Measurements from ENCODE around the gene MRPL19.
A peak's percentile ranks its signal among the peaks of the same experiment; 100 is the strongest.

MRPL19 gene

DNA sequence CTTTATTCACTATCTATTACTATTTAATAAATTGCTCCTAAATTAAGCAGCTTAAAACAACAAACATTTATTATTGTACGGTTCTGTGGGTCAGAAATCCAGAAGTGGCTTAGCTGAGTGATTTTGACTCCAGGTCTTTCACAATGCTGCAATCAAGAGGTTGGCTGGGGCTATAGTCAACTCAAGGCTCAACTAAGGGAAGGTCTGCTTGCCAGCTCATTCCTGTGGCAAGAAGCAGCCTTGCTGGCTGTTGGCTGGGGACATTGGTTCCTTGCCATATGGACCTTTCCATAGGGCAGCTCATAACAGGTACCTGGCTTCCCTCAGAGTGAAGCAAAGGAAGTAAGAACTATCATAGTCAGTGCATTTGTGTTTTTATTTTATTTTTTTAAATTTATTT lies 5.0 kb upstream of the MRPL19 start:
- DNase-seq (ENCODE audit: low read depth) = no peak
- H3K4me3 ChIP-seq (ENCODE audit: low read depth, low read length) = no peak overlapping the region
- TF ChIP-seq POLR2A (IDR thresholded peaks at IDR 0.05; ENCODE audit: extremely low read depth, insufficient read length) (no peak), MYC (IDR thresholded peaks at IDR 0.05; ENCODE audit: low read depth, low read length) (no peak), CTCF (IDR thresholded peaks at IDR 0.05; ENCODE audit: low read depth, low read length) (no peak)
- TF ChIP-seq, protein P1, sequence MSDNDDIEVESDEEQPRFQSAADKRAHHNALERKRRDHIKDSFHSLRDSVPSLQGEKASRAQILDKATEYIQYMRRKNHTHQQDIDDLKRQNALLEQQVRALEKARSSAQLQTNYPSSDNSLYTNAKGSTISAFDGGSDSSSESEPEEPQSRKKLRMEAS (IDR thresholded peaks at IDR 0.05; ENCODE audit: low read depth, low read length) = no peak

GRCh38 chr2:75643980-75644379 lies 2.6 kb upstream of the MRPL19 start:
- TF ChIP-seq, protein P1 (IDR thresholded peaks at IDR 0.05; ENCODE audit: low read depth, low read length) = no peak
- no peak for TF ChIP-seq CTCF (IDR thresholded peaks at IDR 0.05; ENCODE audit: low read depth, low read length)
- TF ChIP-seq MYC (IDR thresholded peaks at IDR 0.05; ENCODE audit: low read depth, low read length) = no peak
- TF ChIP-seq POLR2A (IDR thresholded peaks at IDR 0.05; ENCODE audit: extremely low read depth, insufficient read length) = no peak
- H3K4me3 ChIP-seq (ENCODE audit: low read depth, low read length) = no peak overlapping the region
- DNase-seq (ENCODE audit: low read depth) = no peak

DNA sequence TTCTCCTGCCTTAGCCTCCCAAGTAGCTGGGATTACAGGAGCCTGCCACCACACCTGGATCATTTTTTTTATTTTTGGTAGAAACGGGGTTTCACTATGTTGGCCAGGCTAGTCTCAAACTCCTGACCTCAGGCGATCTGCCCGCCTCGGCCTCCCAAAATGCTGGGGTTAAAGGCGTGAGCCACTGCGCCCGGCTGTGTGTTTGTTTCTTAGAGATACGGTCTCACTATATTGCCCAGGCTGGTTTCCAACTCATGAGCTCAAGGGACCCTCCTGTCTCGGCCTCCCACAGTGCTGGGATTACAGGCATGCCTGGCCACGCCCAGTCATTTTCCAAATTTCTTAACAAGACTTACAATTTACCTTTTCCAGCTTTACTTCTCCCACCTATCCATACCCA lies 940 bp upstream of the MRPL19 start:
- DNase-seq (ENCODE audit: low read depth) = no peak
- TF ChIP-seq CTCF (IDR thresholded peaks at IDR 0.05; ENCODE audit: low read depth, low read length) (no peak), POLR2A (IDR thresholded peaks at IDR 0.05; ENCODE audit: extremely low read depth, insufficient read length) (no peak), MYC (IDR thresholded peaks at IDR 0.05; ENCODE audit: low read depth, low read length) (no peak)
- TF ChIP-seq, protein P1 (IDR thresholded peaks at IDR 0.05; ENCODE audit: low read depth, low read length) = no peak
- H3K4me3 ChIP-seq (ENCODE audit: low read depth, low read length) = no peak overlapping the region

GRCh38 chr2:75646090-75646582 lies 447 bp upstream of the MRPL19 start:
- TF ChIP-seq POLR2A (IDR thresholded peaks at IDR 0.05; ENCODE audit: extremely low read depth, insufficient read length) (no peak), MYC (IDR thresholded peaks at IDR 0.05; ENCODE audit: low read depth, low read length) (no peak), CTCF (IDR thresholded peaks at IDR 0.05; ENCODE audit: low read depth, low read length) (no peak)
- TF ChIP-seq, protein P1 (IDR thresholded peaks at IDR 0.05; ENCODE audit: low read depth, low read length) = no peak
- no peak for DNase-seq (ENCODE audit: low read depth)
- peak overlapping the region; percentile 98 for H3K4me3 ChIP-seq (ENCODE audit: low read depth, low read length)

- TF ChIP-seq, protein P1 (IDR thresholded peaks at IDR 0.05; ENCODE audit: low read depth, low read length) = no peak
- TF ChIP-seq CTCF (IDR thresholded peaks at IDR 0.05; ENCODE audit: low read depth, low read length) (no peak), MYC (IDR thresholded peaks at IDR 0.05; ENCODE audit: low read depth, low read length) (no peak), POLR2A (IDR thresholded peaks at IDR 0.05; ENCODE audit: extremely low read depth, insufficient read length) (no peak)
- H3K4me3 ChIP-seq (ENCODE audit: low read depth, low read length) = peak overlapping the region; percentile 98
- DNase-seq (ENCODE audit: low read depth) = peak; percentile 31
Measured at GRCh38 chr2:75647771-75648170, 1.2 kb downstream of the MRPL19 start.

All from NB4 (cell line).